NCI-H2227 (cell line): ENCODE results near the gene SLC6A4.
A peak's percentile ranks its signal among the peaks of the same experiment; 100 is the strongest.
"Not testable (repeated sequence)": the region's sequence is repeated elsewhere in the genome, so short reads cannot be mapped to it uniquely, and the experiment has no call there.

Experiments used
- DNase-seq: peaks from one replicate; lab custom pipeline; 2025; ENCODE audit not compliant: unreplicated experiment; lab: John Stamatoyannopoulos, UW

SLC6A4 gene

DNA sequence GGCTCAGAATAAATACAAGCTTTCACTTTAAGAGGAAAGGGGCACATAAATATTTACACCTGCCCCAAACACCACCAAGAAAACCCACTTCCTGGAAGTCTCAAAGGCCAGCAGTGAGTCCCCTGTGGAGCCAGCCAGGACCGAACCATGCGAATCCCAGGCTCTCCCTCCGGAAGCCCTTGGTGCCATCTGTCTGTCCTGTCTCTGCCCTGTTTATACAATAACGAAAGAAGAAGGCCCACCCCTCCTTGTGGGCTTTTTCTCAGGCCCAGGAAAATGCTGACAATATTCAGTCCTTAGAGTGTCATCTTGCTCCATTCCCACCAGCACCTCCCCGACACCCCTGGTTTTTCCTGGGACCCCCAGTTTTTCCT, 3.6 kb upstream of the SLC6A4 start:
- no peak for DNase-seq

- DNase-seq = no peak
Measured at GRCh38 chr17:30238387-30239088, 3.0 kb upstream of the SLC6A4 start.

DNA sequence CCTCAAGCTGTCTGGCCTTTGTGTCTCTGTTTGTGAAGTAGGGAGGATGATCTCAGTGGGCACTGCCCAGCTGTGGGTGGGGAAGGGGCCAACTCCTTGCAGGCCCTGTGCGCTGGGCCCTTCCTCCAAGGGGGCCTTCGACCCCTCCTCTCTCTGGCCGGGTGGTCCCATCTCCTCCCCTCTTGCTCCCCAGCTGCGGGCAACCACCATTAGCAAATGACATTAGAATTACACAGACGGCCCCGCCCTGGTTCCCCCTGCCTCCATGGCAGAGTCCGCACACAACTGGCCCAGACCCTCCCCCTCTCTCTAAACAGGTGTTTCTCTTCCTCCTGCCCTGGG, 2.5 kb upstream of the SLC6A4 start:
- no peak for DNase-seq

DNA sequence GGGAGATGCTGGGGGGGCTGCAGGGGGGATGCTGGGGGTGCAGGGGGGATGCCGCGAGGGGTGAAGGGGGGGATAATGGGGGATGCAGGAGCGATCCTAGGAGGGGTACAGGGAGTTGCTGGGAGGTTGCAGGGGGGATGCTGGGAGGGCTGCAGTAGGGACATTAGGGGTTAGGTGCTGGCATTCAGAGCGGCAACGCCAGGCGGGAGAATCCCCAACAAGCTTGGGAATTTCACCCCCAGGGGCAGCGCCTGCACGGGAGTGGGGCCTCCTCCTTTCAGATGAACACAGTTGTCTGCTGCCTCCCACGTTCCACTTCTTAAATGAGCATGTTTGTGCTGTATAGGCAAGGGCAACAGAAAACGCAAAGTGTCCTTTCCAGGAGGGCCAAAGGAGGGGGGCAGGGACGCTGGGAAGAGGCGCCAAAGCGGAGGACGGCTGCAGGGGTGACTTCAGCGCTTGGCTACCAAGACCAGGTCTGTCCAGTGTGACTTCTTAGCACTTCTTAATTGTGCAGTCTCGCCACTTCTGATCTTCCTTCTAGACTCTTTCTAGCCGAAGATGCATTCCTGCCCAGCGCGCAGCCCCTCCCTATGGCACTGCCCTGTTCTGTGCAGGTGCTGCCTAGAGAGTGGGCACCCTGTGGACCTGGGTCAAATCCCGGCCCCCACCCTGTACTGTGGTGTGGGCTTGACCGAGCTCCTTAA, 2.0 kb upstream of the SLC6A4 start:
- no peak for DNase-seq

GRCh38 chr17:30236766-30237165, 1.3 kb upstream of the SLC6A4 start:
- DNase-seq = peak; percentile 29

DNA sequence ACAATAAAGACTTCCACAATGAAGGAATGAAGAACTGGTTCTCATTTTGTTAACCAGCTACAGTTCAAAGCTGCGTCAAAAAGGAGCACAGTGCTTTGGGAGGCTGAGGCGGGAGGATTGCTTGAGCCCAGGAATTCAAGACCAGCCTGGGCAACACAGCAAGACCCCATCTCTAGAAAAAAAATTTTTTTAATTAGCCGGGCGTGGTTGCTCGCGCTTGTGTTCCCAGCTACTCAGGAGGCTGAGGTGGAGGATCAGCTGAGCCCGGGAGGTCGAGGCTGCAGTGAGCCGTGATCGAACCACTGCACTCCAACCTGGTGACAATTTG, 764 bp upstream of the SLC6A4 start:
- no peak for DNase-seq

DNA sequence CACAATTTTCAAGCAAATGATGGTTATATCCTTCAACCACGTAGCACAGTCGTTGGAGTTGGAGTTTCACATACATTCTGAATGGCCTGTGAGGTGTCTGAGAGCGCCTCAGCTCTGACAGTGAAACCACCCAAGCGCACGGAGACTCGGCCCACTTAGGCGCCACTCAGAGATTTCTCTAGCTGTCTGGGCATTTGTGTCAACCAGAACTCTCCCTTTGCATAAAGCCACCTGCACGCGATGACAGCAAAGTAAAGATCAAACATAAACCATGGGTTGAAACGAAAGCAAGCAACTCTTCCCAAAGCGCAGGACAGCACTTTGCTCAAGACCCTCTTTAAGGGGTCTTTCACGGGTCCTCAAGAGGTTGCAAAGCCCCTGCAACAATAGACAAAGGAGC, 533 bp downstream of the SLC6A4 start:
- no peak for DNase-seq

DNA sequence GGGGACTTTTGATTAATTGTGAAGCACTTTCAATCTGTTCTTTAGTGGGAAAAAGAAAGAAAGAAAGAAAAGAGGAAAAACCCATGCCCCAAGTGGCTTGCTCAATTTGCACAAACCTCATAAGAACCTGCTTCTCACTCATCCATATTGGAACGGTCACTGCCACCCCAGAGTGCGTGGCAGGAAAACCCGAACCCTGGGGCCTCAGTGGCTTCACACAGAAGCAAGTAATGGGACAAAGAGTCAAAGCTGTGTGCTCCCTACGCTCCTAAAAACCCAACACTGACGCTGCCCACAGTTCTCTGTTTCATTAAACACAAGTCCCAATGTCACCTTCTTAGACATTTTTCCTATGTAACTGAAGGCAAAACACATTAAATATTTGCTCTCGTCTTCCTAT, 1.2 kb downstream of the SLC6A4 start:
- no peak for DNase-seq

DNA sequence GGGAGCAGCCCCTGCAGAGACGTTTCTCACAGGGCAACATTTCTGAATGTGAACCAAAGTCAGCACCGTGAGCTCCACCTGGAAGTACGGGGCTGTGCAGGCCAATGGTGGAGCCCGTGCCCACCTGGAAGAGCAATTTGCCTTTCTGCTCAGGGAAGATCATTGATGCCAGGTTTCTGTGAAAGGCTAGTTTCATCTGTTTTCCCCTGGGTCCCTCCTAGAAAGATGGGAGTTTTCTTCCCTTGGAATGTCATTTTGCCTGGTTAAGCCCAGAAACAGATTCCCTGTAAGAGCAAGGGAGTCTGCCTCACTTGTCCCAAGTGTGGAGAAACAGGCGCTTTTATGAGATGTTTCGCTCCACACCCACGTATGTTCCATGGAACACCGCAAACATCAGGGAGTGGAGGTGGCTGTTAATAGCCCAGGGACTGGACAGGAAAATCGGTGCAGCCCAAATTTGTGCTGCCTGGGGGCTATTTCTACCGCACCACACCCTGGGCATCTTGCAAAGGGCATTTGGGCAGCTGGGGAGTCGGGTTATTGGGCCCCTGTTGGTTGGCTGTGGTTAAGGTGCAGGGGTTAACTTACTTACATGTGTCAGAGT, 2.6 kb downstream of the SLC6A4 start:
- no peak for DNase-seq

GRCh38 chr17:30232015-30232823, 3.3 kb downstream of the SLC6A4 start:
- DNase-seq = no peak

DNA sequence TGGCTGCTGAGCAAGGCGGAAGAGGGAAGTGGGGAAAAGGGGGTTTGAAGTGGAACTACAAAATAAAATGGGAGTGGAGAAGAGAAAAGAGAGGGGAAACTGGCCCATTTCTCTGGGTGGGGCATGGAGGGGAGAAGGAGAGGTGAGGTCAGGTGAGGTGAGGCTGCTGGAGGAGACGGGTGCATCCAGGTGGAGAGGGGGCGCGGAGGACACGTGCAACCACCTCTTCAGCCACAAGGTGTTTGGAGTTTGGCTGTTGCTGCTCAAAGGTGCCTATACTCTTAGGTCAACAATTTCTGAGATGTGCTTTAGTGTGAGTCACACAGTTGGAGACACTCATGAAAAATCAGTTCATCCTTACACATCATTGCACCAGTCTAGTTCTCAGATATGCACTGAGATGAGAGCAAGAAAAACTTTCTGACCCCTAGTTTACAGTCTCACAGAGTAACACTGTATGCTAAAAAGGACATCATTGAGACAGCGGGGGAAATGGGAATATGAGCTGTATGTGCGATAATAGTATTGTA, 4.8 kb downstream of the SLC6A4 start:
- no peak for DNase-seq

DNA sequence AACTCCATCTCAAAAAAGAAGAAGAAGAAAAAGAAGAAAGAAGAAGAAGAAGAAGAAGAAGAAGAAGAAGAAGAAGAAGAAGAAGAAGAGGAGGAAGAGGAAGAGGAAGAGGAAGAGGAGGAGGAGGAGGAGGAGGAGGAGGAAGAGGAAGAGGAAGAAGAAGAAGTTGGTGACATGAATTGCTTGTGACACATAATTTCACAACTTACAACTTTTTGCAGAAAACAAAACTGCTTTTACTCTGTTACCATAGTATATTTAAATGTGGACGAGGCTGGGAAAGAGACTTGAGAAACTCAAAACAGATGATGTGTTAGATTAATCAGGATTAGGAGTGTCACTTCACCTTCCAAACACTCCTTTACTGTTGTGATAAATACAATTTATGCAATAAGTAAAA, 5.5 kb downstream of the SLC6A4 start:
- not testable (repeated sequence) for DNase-seq

DNA sequence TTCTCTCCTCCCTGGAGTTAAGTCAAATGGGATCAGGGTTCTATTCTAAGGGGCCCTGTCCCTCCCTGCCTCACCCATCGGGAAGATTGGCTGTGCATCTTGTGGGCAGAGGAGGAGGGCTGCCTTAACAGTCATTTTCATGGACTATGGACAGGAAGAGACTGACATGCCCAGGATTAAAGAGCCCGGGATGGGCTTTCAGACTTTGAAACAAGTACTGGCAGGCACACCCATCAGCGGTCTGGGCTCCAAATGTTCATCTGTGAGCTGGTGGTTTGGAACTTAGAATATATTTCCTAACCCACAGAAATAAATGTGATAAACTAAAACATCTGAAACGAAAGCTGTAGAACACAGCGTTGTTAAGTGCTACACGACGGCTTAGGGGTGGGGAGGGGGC, 6.5 kb downstream of the SLC6A4 start:
- no peak for DNase-seq

- DNase-seq = no peak
Measured at GRCh38 chr17:30228011-30228410, 7.5 kb downstream of the SLC6A4 start.

- no peak for DNase-seq
Measured at GRCh38 chr17:30226878-30227277, 8.6 kb downstream of the SLC6A4 start.

DNA sequence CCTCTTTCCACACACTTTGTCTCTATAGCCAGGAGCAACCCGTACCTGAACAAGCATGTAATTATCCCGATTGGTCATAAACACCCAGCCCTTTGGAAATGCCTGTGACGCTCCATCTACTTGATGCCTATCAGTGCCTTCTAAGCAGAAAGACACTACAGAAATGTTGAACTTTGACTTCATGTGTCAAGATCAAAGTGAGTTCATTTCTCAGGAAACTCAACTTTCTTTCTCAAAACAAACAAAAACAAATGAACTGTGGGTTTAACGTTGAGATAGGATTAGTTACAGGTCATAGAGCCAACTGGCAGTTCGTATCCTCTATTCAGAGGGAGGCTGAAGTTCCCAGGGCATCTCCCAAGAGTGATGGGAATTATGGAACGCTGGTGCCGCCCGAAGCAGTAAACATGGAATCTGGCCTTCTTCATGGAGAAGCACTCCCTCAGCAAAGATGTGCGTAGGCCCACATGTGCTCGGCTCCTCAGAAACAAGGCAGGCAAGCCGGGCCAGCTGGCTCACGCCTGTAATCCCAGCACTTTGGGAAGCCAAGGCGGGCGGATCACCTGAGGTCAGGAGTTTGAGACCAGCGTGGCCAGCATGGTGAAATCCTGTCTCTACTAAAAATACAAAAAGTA, 9.5 kb downstream of the SLC6A4 start:
- DNase-seq = no peak

DNA sequence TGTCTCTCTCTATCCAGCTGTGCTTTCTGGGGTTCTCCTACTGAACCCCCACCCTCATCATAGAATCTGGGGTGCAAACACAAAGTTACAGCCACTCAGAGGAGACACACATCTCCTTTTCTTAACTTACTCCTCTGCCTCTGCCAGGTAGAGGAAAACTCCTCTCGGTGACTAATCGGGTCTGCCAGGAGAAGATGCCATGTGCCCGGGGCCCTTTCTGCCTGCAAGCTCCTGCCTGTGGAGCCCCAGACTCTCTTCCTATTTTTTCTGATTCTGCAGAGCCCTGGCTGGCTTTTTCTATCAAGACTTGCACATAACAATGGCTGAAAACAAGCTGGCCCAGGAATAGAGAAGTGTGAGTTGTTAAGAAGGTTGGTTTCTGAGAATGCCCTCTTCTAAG, 10.4 kb downstream of the SLC6A4 start:
- no peak for DNase-seq

GRCh38 chr17:30224419-30224960, 11.0 kb downstream of the SLC6A4 start:
- no peak for DNase-seq

- no peak for DNase-seq
Measured at GRCh38 chr17:30222721-30223175, 12.7 kb downstream of the SLC6A4 start.

DNA sequence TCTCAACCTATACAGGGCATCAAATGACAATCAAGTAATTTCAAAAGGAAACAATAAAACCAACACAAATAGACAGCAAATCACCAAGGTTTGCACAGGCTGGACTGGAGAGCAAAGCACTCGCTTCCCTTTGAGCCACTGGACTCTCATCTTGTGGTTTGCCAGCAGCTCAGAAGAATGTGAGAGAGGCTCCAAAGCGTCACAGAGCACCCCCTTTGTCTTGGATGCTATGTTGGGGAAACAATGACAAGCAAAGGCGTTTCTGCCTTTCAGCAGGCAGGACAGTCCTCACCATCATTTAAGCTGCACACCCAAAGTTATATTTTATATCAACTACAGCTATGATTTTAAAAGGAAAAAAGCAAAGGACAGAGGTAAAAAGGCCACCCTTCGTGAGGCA, 13.2 kb downstream of the SLC6A4 start:
- no peak for DNase-seq

GRCh38 chr17:30221346-30221745, 14.2 kb downstream of the SLC6A4 start:
- no peak for DNase-seq
